ENCODE results near the gene CD40. TPM values are rescaled to one million over a fixed set of nuclear protein-coding genes. Genes with fewer than 3 reads are reported as not detected.

Gene CD40
- total and polyA plus RNA-seq, 4 donors, result 20.4 to 55.0 (median 28.4) TPM

DNA sequence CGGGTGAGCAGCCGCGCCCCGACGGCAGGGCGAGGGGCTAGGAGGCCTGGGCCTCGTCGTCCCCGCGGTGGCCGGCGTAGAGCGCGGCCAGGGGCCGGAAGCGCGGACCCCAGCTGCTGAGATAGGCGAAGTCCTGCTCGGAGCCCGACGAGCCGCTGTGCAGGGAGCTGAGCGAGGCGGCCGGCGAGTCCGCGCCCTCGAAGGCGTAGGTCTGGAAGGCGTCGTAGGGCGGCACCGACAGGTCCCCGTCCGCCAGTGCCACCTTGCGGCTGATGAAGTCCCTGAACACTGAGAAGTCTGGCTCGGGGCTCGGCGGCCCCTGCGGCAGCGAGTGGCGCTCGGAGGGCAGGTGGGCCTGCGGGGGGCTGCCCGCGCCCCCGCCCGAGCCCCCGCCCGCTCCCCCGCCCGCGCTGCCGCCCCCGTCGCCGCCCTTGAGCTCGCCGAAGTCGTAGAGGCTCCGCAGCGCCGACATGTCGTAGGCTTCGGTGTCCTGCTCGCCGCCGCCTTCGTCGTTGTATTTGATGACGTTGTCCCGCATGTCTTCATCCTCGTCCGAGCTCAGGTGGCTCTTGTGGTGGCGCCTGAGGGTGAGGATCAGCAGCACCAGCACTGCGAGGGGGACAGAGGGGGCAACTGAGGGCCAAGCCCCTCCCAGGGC lies 56.5 kb downstream of the CD40 start:
- Histone ChIP-seq H3K9me3 (ENCODE audit: control insufficient read depth in 4 of 4, insufficient read depth in 3 of 4, low read length in 3 of 4) (no peaks in the 10 kb centered on the region), H3K4me1 (ENCODE audit: control insufficient read depth in 5 of 5, insufficient read depth in 5 of 5, low read length in 5 of 5) (no peaks in the 10 kb centered on the region), H3K27ac (ENCODE audit: low read depth in 1 of 2, low read length in 1 of 2) (no peak overlapping the region), H3K9ac (ENCODE audit: insufficient read depth in 1 of 2, low read length in 2 of 2) (no peak overlapping the region), H3K4me3 (no peak overlapping the region), H3K36me3 (ENCODE audit: control insufficient read depth in 4 of 4, insufficient read depth in 4 of 4, low read length in 4 of 4) (no peaks in the 10 kb centered on the region), H3K27me3 (ENCODE audit: control insufficient read depth in 3 of 3, insufficient read depth in 3 of 3, low read length in 2 of 3) (peaks cover 0 to 48% (median 32%) of the 10 kb centered on the region in 3 donors)
- ATAC-seq (ENCODE audit: insufficient read depth, low FRiP score), result peak; percentile 69
- WGBS, 2 donors, result 6 to 7% methylated on average over 52 to 77 of the region's 77 CpGs
- peak; percentile 39 to 66 (median 62) for DNase-seq
- TF ChIP-seq CTCF (IDR thresholded peaks at IDR 0.05; ENCODE audit: control extremely low read depth, extremely low read depth), result peak; percentile 56

GRCh38 chr20:46175127-46175494 lies 57.0 kb downstream of the CD40 start:
- WGBS, 2 donors, result 91% methylated on average over 4 of the region's 4 CpGs
- H3K27me3 ChIP-seq (ENCODE audit: control insufficient read depth in 3 of 3, insufficient read depth in 3 of 3, low read length in 2 of 3), result peaks cover 0 to 43% (median 34%) of the 10 kb centered on the region in 3 donors

GRCh38 chr20:46176739-46177378 lies 58.7 kb downstream of the CD40 start:
- WGBS, 2 donors, result 74 to 77% methylated on average over 13 of the region's 13 CpGs
- Histone ChIP-seq H3K27me3 (ENCODE audit: control insufficient read depth in 3 of 3, insufficient read depth in 3 of 3, low read length in 2 of 3) (peaks cover 0 to 39% (median 36%) of the 10 kb centered on the region in 3 donors), H3K4me3 (no peak overlapping the region), H3K4me1 (ENCODE audit: control insufficient read depth in 5 of 5, insufficient read depth in 5 of 5, low read length in 5 of 5) (no peaks in the 10 kb centered on the region), H3K27ac (ENCODE audit: low read depth in 1 of 2, low read length in 1 of 2) (no peak overlapping the region), H3K9ac (ENCODE audit: insufficient read depth in 1 of 2, low read length in 2 of 2) (no peak overlapping the region), H3K36me3 (ENCODE audit: control insufficient read depth in 4 of 4, insufficient read depth in 4 of 4, low read length in 4 of 4) (no peaks in the 10 kb centered on the region), H3K9me3 (ENCODE audit: control insufficient read depth in 4 of 4, insufficient read depth in 3 of 4, low read length in 3 of 4) (no peaks in the 10 kb centered on the region)
- no peak for TF ChIP-seq CTCF (IDR thresholded peaks at IDR 0.05; ENCODE audit: control extremely low read depth, extremely low read depth)
- DNase-seq (no peak), ATAC-seq (ENCODE audit: insufficient read depth, low FRiP score) (no peak)

More at GRCh38 chr20:46175127-46175494, 57.0 kb downstream of the CD40 start:
- Histone ChIP-seq H3K9me3 (ENCODE audit: control insufficient read depth in 4 of 4, insufficient read depth in 3 of 4, low read length in 3 of 4) (no peaks in the 10 kb centered on the region), H3K36me3 (ENCODE audit: control insufficient read depth in 4 of 4, insufficient read depth in 4 of 4, low read length in 4 of 4) (no peaks in the 10 kb centered on the region), H3K9ac (ENCODE audit: insufficient read depth in 1 of 2, low read length in 2 of 2) (no peak overlapping the region), H3K27ac (ENCODE audit: low read depth in 1 of 2, low read length in 1 of 2) (no peak overlapping the region), H3K4me3 (no peak overlapping the region), H3K4me1 (ENCODE audit: control insufficient read depth in 5 of 5, insufficient read depth in 5 of 5, low read length in 5 of 5) (no peaks in the 10 kb centered on the region)
- ATAC-seq (ENCODE audit: insufficient read depth, low FRiP score) (no peak), DNase-seq (no peak)
- no peak for TF ChIP-seq CTCF (IDR thresholded peaks at IDR 0.05; ENCODE audit: control extremely low read depth, extremely low read depth)

Measured in lung (tissue), 12 donors.